ENCODE data around the gene COX7A2.

Gene COX7A2

DNA sequence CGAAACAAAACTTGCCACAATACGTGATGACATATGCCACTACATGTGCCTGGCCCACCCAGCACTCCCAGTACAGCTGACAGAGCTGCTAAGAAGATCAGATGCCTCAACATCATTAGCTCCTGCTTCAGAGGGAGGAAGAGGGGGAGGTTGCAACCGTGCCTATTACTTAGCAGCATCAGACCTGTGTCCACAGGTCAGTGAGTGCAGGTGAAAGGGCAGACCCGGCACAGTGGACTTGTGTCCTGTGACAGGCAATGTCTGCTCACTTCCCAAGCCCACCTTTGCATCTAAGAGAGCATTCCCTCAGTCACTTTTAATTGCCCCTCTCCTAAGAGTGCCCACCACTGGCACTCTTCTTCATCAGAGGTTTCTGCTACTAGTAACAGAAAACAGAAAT is 28.3 kb downstream of the COX7A2 start:
- TF ChIP-seq, protein P1, sequence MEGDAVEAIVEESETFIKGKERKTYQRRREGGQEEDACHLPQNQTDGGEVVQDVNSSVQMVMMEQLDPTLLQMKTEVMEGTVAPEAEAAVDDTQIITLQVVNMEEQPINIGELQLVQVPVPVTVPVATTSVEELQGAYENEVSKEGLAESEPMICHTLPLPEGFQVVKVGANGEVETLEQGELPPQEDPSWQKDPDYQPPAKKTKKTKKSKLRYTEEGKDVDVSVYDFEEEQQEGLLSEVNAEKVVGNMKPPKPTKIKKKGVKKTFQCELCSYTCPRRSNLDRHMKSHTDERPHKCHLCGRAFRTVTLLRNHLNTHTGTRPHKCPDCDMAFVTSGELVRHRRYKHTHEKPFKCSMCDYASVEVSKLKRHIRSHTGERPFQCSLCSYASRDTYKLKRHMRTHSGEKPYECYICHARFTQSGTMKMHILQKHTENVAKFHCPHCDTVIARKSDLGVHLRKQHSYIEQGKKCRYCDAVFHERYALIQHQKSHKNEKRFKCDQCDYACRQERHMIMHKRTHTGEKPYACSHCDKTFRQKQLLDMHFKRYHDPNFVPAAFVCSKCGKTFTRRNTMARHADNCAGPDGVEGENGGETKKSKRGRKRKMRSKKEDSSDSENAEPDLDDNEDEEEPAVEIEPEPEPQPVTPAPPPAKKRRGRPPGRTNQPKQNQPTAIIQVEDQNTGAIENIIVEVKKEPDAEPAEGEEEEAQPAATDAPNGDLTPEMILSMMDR (IDR thresholded peaks at IDR 0.05; ENCODE audit: insufficient read depth, low read depth, low read length, missing control alignments) = no peak
- DNase-seq (ENCODE audit: low read depth) = no peak
- no peak overlapping the region for H3K4me3 ChIP-seq (ENCODE audit: low read depth, low read length)

DNA sequence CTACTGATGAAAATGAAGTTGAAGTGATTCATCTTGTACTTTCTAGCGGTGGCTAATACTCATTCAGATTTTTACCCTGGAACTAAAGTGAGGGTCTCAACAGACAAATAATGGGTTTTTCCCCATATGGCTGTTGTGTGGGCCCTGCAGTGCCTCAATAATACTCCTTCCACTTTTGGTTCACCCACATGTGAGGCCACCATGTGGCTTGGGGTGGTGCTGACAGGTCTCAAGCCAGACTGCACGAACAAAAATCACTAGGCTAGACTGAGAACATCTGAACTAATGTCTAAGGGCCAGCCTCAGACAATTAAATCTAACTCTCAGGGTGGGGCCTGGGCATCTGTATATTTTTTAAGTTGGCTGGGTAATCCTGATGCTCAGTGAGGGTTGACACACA is 29.9 kb downstream of the COX7A2 start:
- DNase-seq (ENCODE audit: low read depth) = peak; percentile 25
- no peak overlapping the region for H3K4me3 ChIP-seq (ENCODE audit: low read depth, low read length)
- TF ChIP-seq, protein P1 (IDR thresholded peaks at IDR 0.05; ENCODE audit: insufficient read depth, low read depth, low read length, missing control alignments) = peak; percentile 9

DNA sequence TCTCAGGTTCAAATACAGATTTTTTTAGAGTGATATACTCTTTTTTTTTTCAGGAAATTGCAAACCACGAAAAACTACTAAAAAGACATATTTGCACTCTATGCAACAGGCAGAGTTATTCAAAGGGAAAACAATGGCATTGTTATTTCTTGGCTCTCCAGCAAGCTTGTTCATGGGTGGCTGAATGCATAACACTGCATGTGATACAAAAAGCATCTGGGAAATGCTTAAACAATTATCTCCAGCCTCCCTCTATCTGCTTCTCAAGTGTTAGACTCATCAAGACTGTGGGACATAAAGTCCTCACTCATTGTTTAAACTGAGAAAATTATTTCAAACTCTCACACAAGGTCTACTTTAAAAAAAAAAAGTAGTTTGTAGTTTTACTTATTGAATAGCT is 30.5 kb downstream of the COX7A2 start:
- TF ChIP-seq, protein P1 (IDR thresholded peaks at IDR 0.05; ENCODE audit: insufficient read depth, low read depth, low read length, missing control alignments) = no peak
- DNase-seq (ENCODE audit: low read depth) = no peak
- no peak overlapping the region for H3K4me3 ChIP-seq (ENCODE audit: low read depth, low read length)

DNA sequence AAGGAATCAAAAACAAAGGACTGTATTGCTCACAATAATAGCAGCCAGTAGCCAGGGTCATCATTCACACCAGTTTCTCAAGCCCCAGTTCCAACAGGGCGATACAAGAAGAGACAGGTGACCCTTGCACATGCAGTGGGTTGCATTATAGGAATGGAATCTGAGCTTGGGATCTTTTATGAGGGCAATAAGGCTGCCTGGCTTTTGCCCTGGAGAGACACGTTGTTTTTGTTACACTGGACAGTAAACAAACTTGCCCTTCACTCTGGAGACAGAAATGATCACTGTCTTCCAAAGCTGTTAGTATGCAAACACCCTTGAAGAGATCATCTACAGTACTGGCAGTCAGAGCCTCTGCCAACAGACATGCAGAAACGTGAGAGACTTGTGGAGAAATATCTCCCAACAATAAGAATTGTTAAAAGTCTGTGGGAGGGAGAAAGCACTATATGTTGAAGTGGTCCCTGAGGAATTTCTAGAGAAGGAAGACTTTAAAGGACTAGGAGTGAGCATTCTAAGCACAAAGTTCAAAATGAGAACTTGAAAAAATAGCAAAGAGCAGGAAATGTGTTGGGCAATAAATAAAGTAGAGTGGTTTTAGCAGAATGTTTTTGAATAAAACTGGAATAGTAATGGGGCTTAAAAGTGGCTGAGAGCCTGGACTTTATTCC is 31.5 kb downstream of the COX7A2 start:
- TF ChIP-seq, protein P1 (IDR thresholded peaks at IDR 0.05; ENCODE audit: insufficient read depth, low read depth, low read length, missing control alignments) = no peak
- no peak for DNase-seq (ENCODE audit: low read depth)
- H3K4me3 ChIP-seq (ENCODE audit: low read depth, low read length) = no peak overlapping the region

DNA sequence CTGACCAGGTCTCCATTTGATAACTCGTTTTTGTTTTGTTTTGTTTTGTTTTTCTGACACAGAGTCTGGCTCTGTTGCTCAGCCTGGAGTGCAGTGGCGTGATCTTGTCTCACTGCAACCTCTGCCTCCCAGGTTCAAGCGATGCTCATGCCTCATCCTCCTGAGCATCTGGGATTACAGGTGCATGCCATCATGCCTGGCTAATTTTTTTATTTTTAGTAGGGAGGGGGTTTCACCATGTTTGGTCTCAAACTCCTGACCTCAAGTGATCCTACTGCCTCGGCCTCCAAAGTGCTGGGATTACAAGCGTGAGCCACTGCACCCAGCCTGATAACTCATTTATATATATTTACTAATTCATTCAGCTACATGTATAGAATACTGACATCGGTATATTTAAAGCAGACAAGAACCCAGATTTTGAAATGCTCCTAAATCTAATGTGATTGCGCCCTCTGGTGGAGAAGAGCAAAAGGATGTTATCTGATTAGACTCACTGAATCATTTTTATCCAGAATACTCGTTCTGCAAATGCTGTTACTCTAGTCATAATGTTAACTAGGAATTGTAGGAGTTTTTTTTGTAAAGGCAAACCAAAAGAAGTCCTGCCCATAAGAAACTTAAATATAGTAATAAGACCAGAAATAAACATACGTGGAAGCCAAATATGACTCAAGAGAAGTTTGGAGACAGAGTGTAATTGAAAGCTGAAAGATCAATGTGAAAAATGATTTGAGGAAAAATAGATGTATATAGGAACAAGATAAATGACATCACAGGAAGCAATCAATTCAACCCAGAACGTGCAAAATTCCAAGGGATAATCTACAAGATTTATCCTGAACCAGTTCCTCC is 32.5 kb downstream of the COX7A2 start:
- TF ChIP-seq, protein P1 (IDR thresholded peaks at IDR 0.05; ENCODE audit: insufficient read depth, low read depth, low read length, missing control alignments) = peak; percentile 64
- peak; percentile 73 for DNase-seq (ENCODE audit: low read depth)
- H3K4me3 ChIP-seq (ENCODE audit: low read depth, low read length) = no peak overlapping the region

DNA sequence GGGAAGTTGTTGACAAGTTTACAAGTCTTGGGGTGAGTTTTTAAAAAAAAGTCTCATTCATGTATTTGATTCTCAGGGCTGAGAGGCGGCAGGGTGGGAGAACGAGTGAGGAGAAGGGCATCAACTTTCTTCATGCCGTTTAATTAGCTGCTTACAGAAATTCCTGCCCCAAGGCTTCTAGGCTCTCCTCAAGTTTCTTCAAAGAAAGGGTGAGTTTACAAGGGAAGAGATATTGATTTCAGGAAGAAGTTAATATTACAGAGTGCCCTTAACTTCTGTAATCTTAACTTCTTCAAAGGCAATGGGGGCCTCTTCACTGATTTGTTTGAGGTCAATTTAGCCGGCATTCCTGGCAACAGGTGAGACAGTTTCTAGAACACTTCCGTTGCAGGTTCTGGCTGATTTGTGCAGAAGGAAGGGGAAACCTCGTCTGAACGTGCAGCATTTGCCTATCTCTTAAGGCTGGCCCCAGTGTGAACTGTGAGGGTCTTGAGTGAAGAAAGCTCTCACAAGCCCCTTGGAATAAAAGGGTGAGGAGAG is 34.3 kb downstream of the COX7A2 start:
- H3K4me3 ChIP-seq (ENCODE audit: low read depth, low read length) = no peak overlapping the region
- TF ChIP-seq, protein P1 (IDR thresholded peaks at IDR 0.05; ENCODE audit: insufficient read depth, low read depth, low read length, missing control alignments) = no peak
- DNase-seq (ENCODE audit: low read depth) = no peak

All from GM12865 (cell line).